HEK293 (cell line): ENCODE data around the gene TEPSIN.
A peak's percentile ranks its signal among the peaks of the same experiment; 100 is the strongest.

Experiments
- CTCF ChIA-PET: fragments of 350-600 bp; formaldehyde crosslinking; extraction: SDS; loops from one replicate; lab custom pipeline; 2021; ENCODE audit warnings: antibody characterized with exemption; lab: Yijun Ruan, JAX
- POLR2A ChIA-PET: fragments of 300-600 bp; formaldehyde crosslinking; extraction: SDS; loops from one replicate; lab custom pipeline; 2020; ENCODE audit warnings: antibody characterized with exemption, inconsistent platforms; lab: Yijun Ruan, JAX
- H3K27ac ChIP-seq: fragments of 200-500 bp; sonication (Bioruptor generic); 2 replicates; pipeline ENCODE4 v1.5.1; 2014; ENCODE audit warnings: low read depth, low read length, control low read depth, inconsistent platforms; ENCODE audit errors: extremely low read depth
- H3K36me3 ChIP-seq, 2 experiments: fragments of 200-500 bp in 1 of 2; sonication (Bioruptor generic) in 1 of 2; 1 replicate in 1 of 2; 2 replicates in 1 of 2; pipeline ENCODE4 v1.5.1; 2014 to 2017; ENCODE audit warnings: inconsistent platforms in 2 of 2, low read length in 2 of 2; ENCODE audit not compliant: control insufficient read depth in 2 of 2, insufficient read depth in 1 of 2
- H3K4me1 ChIP-seq: fragments of 200-500 bp; sonication (Bioruptor generic); 2 replicates; pipeline ENCODE4 v1.5.1; 2014; ENCODE audit warnings: mild to moderate bottlenecking, low read length, inconsistent platforms; ENCODE audit not compliant: control insufficient read depth, insufficient read depth
- H3K4me3 ChIP-seq: 2 replicates; pipeline ENCODE4 v1.5.1; 2011; ENCODE audit warnings: low read depth, mild to moderate bottlenecking, control low read depth, low read length, moderate library complexity
- H3K9me3 ChIP-seq: fragments of 200-500 bp; sonication (Bioruptor generic); 2 replicates; pipeline ENCODE4 v1.5.1; 2014; ENCODE audit warnings: low read depth, low read length, inconsistent platforms; ENCODE audit not compliant: control insufficient read depth, insufficient read depth
- INSM2 ChIP-seq: fragments of 450-650 bp; formaldehyde crosslinking; IDR thresholded peaks from 2 replicates; pipeline ENCODE4 v1.5.1; 2016; ENCODE audit warnings: missing biosample characterization, missing genetic modification characterization
- KLF8 ChIP-seq: fragments of 450-650 bp; formaldehyde crosslinking; IDR thresholded peaks from 2 replicates; pipeline ENCODE4 v1.5.1; 2016; ENCODE audit warnings: missing biosample characterization, missing genetic modification characterization
- KLF9 ChIP-seq: fragments of 450-650 bp; formaldehyde crosslinking; IDR thresholded peaks from 2 replicates; pipeline ENCODE4 v1.5.1; 2016; ENCODE audit warnings: missing biosample characterization, missing genetic modification characterization, low read depth
- OVOL3 ChIP-seq: fragments of 450-650 bp; formaldehyde crosslinking; IDR thresholded peaks from 2 replicates; pipeline ENCODE4 v1.5.1; 2016; ENCODE audit warnings: missing biosample characterization, missing genetic modification characterization
- PRDM2 ChIP-seq: fragments of 450-650 bp; formaldehyde crosslinking; IDR thresholded peaks from 2 replicates; pipeline ENCODE4 v1.5.1; 2016; ENCODE audit warnings: missing biosample characterization, missing genetic modification characterization, borderline replicate concordance
- TSHZ1 ChIP-seq: fragments of 450-650 bp; formaldehyde crosslinking; IDR thresholded peaks from 2 replicates; pipeline ENCODE4 v1.5.1; 2016; ENCODE audit warnings: missing biosample characterization, missing genetic modification characterization, borderline replicate concordance
- ZBTB11 ChIP-seq: fragments of 450-650 bp; formaldehyde crosslinking; conservative IDR thresholded peaks from 2 replicates; pipeline ENCODE4 v1.5.1; 2016; ENCODE audit warnings: low read depth, missing biosample characterization, missing genetic modification characterization
- ZBTB17 ChIP-seq: fragments of 450-650 bp; formaldehyde crosslinking; IDR thresholded peaks from 2 replicates; pipeline ENCODE4 v1.5.1; 2016; ENCODE audit warnings: missing biosample characterization, missing genetic modification characterization
- ZIC2 ChIP-seq: fragments of 450-650 bp; formaldehyde crosslinking; IDR thresholded peaks from 2 replicates; pipeline ENCODE4 v1.5.1; 2016; ENCODE audit warnings: missing biosample characterization, missing genetic modification characterization
- ZNF2 ChIP-seq: fragments of 450-650 bp; formaldehyde crosslinking; IDR thresholded peaks from 2 replicates; pipeline ENCODE4 v1.5.1; 2016; ENCODE audit warnings: missing biosample characterization, missing genetic modification characterization
- ZNF26 ChIP-seq: fragments of 450-650 bp; formaldehyde crosslinking; IDR thresholded peaks from 2 replicates; pipeline ENCODE4 v1.5.1; 2016; ENCODE audit warnings: missing biosample characterization, missing genetic modification characterization
- ZNF350 ChIP-seq: fragments of 450-650 bp; formaldehyde crosslinking; IDR thresholded peaks from 2 replicates; pipeline ENCODE4 v1.5.0; 2017; ENCODE audit warnings: missing biosample characterization, mild to moderate bottlenecking, missing genetic modification characterization
- ZNF510 ChIP-seq: fragments of 450-650 bp; formaldehyde crosslinking; IDR thresholded peaks from 2 replicates; pipeline ENCODE4 v1.5.1; 2018; ENCODE audit warnings: mild to moderate bottlenecking, missing genetic modification characterization, missing biosample characterization; ENCODE audit not compliant: insufficient replicate concordance
- ZNF596 ChIP-seq: fragments of 450-650 bp; IDR thresholded peaks from 2 replicates; pipeline ENCODE4 v1.5.0; 2018; ENCODE audit warnings: missing biosample characterization, mild to moderate bottlenecking, missing genetic modification characterization, moderate library complexity
- ZNF629 ChIP-seq: fragments of 450-650 bp; formaldehyde crosslinking; IDR thresholded peaks from 2 replicates; pipeline ENCODE4 v1.5.1; 2017; ENCODE audit warnings: missing biosample characterization, missing genetic modification characterization
- ZNF777 ChIP-seq: fragments of 450-650 bp; formaldehyde crosslinking; IDR thresholded peaks from 2 replicates; pipeline ENCODE4 v1.5.1; 2017; ENCODE audit warnings: missing biosample characterization, missing genetic modification characterization, borderline replicate concordance

TEPSIN gene

GRCh38 chr17:81240761-81241160 lies 1.9 kb upstream of the TEPSIN start (continued):
- TF ChIP-seq ZNF26 (tag by site-specific recombination) (no peak), ZNF629 (tag by site-specific recombination) (no peak)

- Histone ChIP-seq H3K4me3 (peak overlapping the region; percentile 86), H3K9me3 (no peaks in the 10 kb centered on the region), H3K4me1 (peaks cover 6% of the 10 kb centered on the region), H3K27ac (peak overlapping the region; percentile 92), H3K36me3 (peaks cover 0 to 41% of the 10 kb centered on the region in 2 experiments; a peak in 2 of 3 replicates)
- ChIA-PET POLR2A (interaction anchor here (0.6 to 3.1 kb wide), 17 partner anchors 8 to 728 kb away, joined by 3 to 55 read pairs (median 4); partner anchors contain the start of genes ACTG1, BAHCC1, CEP131 and FAAP100), CTCF (interaction anchor here (0.7 to 5.2 kb wide), 5 partner anchors 98 to 331 kb away, joined by 3 to 42 read pairs (median 6); no protein-coding TSS in a partner anchor)
- TF ChIP-seq ZNF777: 0 out of 2 replicates have a peak, but pooled peaks have one; percentile 35
- no peak for TF ChIP-seq ZNF510 (tag by site-specific recombination)
- TF ChIP-seq KLF8 (tag by site-specific recombination): no peak
- 0 out of 2 replicates have a peak, but pooled peaks have one; percentile 8 for TF ChIP-seq ZNF2
- TF ChIP-seq TSHZ1 (tag by site-specific recombination): no peak
- no peak for TF ChIP-seq PRDM2
- TF ChIP-seq ZNF350 (tag by site-specific recombination): no peak
- TF ChIP-seq ZBTB11: no peak
- peak; percentile 53; the same call in 1 of the 2 replicates for TF ChIP-seq ZBTB17 (tag by site-specific recombination)
- TF ChIP-seq INSM2 (tag by site-specific recombination): no peak
- no peak for TF ChIP-seq ZIC2 (tag by site-specific recombination)
- TF ChIP-seq ZNF596 (tag by site-specific recombination): no peak
- no peak for TF ChIP-seq KLF9 (tag by site-specific recombination)
- TF ChIP-seq OVOL3 (tag by site-specific recombination): no peak
Measured at GRCh38 chr17:81239714-81240555, 1.1 kb upstream of the TEPSIN start.
